Stimulated activated CD4-positive, alpha-beta T cell treated with anti-CD3 and anti-CD28 coated beads, Interleukin-1b, Interleukin-23, amount 100 ng/mL, for 24 hours (primary cell): ENCODE results near the gene AKT2.

ENCODE experiments used
- DNase-seq, 4 experiments: peaks; one replicate each; pipeline ENCODE4 v3.0.0-alpha.2; 2020; ENCODE audit warnings: low read depth in 4 of 4, low spot score in 1 of 4

Gene AKT2

GRCh38 chr19:40238775-40239174, 46.4 kb downstream of the AKT2 start:
- no peak for DNase-seq

- DNase-seq: no peak
Observed at GRCh38 chr19:40237791-40238190, 47.4 kb downstream of the AKT2 start.

GRCh38 chr19:40236366-40236765, 48.8 kb downstream of the AKT2 start:
- DNase-seq: no peak

GRCh38 chr19:40236026-40236355, 49.2 kb downstream of the AKT2 start:
- no peak for DNase-seq

- DNase-seq: no peak
Observed at GRCh38 chr19:40235238-40236025, 49.7 kb downstream of the AKT2 start.

GRCh38 chr19:40234429-40235237, 50.5 kb downstream of the AKT2 start:
- no peak for DNase-seq

GRCh38 chr19:40233811-40234389, 51.2 kb downstream of the AKT2 start:
- DNase-seq: no peak

- DNase-seq: no peak
Observed at GRCh38 chr19:40232949-40233810, 52.0 kb downstream of the AKT2 start.

GRCh38 chr19:40232479-40232878, 52.7 kb downstream of the AKT2 start:
- no peak for DNase-seq

- no peak for DNase-seq
Observed at GRCh38 chr19:40231544-40232424, 53.4 kb downstream of the AKT2 start.

- no peak for DNase-seq
Observed at GRCh38 chr19:40231057-40231456, 54.1 kb downstream of the AKT2 start.

- DNase-seq: no peak
Observed at GRCh38 chr19:40229926-40230417, 55.2 kb downstream of the AKT2 start.

- no peak for DNase-seq
Observed at GRCh38 chr19:40229484-40229883, 55.7 kb downstream of the AKT2 start.

GRCh38 chr19:40228863-40229262, 56.3 kb downstream of the AKT2 start:
- DNase-seq: no peak

GRCh38 chr19:40228346-40228745, 56.8 kb downstream of the AKT2 start:
- DNase-seq: no peak

GRCh38 chr19:40225440-40226305, 59.5 kb downstream of the AKT2 start:
- no peak for DNase-seq

GRCh38 chr19:40224342-40225150, 60.6 kb downstream of the AKT2 start:
- DNase-seq: no peak

GRCh38 chr19:40223135-40223822, 61.9 kb downstream of the AKT2 start:
- DNase-seq: no peak
